ENCODE results near the gene ODAD4.

DNA sequence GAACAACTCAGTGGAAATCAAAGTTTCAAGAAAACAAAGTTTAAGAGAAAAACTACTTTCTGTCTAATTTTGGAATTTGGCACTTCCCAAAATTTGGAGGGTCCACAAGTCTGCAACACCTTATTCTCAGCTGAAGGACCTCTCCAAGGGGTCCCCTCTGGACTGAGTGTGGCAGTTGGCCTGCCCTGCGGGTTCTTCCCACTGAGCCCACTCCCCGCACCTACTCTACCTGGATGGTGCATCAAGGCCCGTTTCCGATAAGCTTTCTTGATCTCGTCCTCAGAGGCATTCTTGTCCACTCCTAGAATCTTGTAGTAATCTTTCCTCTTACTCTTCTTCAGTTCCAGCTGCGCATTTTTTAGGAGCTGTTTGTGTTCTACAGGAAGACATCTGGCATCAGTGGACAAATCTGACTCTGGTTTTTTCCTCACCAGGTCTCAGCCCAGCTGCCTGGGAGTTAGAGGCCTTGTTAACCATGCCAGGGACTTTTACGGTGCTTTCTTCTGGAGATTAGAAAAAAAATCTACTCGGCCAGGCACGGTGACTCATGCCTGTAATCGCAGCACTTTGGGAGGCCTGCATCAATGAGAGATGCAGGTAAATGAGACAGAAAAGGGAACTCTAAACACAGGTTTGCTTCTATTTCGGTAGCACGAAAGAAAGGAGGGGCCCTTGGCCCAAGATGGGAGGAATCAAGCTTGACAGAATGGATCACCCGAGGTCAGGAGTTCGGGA, 51.8 kb downstream of the ODAD4 start:
- TF ChIP-seq, protein P1, sequence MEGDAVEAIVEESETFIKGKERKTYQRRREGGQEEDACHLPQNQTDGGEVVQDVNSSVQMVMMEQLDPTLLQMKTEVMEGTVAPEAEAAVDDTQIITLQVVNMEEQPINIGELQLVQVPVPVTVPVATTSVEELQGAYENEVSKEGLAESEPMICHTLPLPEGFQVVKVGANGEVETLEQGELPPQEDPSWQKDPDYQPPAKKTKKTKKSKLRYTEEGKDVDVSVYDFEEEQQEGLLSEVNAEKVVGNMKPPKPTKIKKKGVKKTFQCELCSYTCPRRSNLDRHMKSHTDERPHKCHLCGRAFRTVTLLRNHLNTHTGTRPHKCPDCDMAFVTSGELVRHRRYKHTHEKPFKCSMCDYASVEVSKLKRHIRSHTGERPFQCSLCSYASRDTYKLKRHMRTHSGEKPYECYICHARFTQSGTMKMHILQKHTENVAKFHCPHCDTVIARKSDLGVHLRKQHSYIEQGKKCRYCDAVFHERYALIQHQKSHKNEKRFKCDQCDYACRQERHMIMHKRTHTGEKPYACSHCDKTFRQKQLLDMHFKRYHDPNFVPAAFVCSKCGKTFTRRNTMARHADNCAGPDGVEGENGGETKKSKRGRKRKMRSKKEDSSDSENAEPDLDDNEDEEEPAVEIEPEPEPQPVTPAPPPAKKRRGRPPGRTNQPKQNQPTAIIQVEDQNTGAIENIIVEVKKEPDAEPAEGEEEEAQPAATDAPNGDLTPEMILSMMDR (IDR thresholded peaks at IDR 0.05), result no peak
- no peak for TF ChIP-seq POLR2AphosphoS5 (IDR thresholded peaks at IDR 0.05; ENCODE audit: low read depth, low read length)

All from Panc1 (cell line).